ENCODE results near the gene ANKRD60.

DNA sequence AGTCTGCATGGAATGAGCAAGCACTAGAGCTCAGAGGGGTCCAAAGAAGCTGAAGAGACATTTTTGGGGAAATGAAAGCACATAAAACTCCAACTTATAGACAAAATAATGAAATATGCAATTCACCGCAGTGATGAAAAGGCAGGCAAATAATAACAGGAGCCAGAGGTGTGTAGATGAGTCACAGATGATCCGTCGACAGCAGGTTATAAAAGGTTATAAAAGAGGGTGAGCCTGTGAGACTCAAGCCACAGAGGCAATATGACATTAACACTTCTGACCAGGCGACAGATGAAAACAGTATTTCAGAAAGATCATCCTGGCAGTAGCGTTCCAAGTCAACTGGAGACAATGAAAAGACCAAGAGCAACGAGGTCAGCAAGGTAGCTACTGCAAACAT is 35.8 kb upstream of the ANKRD60 start:
- no peak for TF ChIP-seq CTCF (conservative IDR thresholded peaks at IDR 0.05; ENCODE audit: low read length)
- TF ChIP-seq EZH2phosphoT487 (IDR thresholded peaks at IDR 0.05; ENCODE audit: borderline replicate concordance, low read depth, low read length), result no peak
